GM23248 (cell line): Measurements from ENCODE around the gene GJB6. TPM values are rescaled to one million over a fixed set of nuclear protein-coding genes. Genes with fewer than 3 reads are reported as not detected.

ENCODE experiments used
- DNase-seq: peaks from one replicate; pipeline ENCODE4 v3.0.0-alpha.2; 2015
- H2AFZ ChIP-seq: fragments of 200-600 bp; sonication (generic); 2 replicates; pipeline ENCODE4 v1.6.1; 2016; ENCODE audit warnings: antibody characterized with exemption
- H3F3A ChIP-seq: fragments of 200-600 bp; sonication (generic); 2 replicates; pipeline ENCODE4 v1.6.1; 2016; ENCODE audit warnings: mild to moderate bottlenecking, antibody characterized with exemption, mixed run types; ENCODE audit not compliant: insufficient read depth
- H3K27ac ChIP-seq: fragments of 200-600 bp; sonication (generic); 2 replicates; pipeline ENCODE4 v1.5.1; 2016; ENCODE audit warnings: mild to moderate bottlenecking
- H3K27me3 ChIP-seq: fragments of 200-600 bp; sonication (generic); replicated peaks from 2 replicates; pipeline ENCODE4 v1.6.1; 2016; ENCODE audit warnings: mild to moderate bottlenecking; ENCODE audit not compliant: insufficient read depth
- H3K36me3 ChIP-seq: fragments of 200-600 bp; sonication (generic); 2 replicates; pipeline ENCODE4 v1.6.1; 2016; ENCODE audit warnings: low read depth, mild to moderate bottlenecking
- H3K4me1 ChIP-seq: fragments of 200-600 bp; sonication (generic); 2 replicates; pipeline ENCODE4 v1.6.1; 2016; ENCODE audit warnings: mild to moderate bottlenecking; ENCODE audit not compliant: insufficient read depth
- H3K4me2 ChIP-seq: fragments of 200-600 bp; sonication (generic); one replicate; pipeline ENCODE4 v1.6.1; 2016; ENCODE audit warnings: mild to moderate bottlenecking; ENCODE audit not compliant: unreplicated experiment
- H3K4me3 ChIP-seq: fragments of 200-600 bp; sonication (generic); 2 replicates; pipeline ENCODE4 v1.5.1; 2016; ENCODE audit warnings: mild to moderate bottlenecking
- H3K79me2 ChIP-seq: fragments of 200-600 bp; sonication (generic); 2 replicates; pipeline ENCODE4 v1.6.1; 2016; ENCODE audit warnings: mild to moderate bottlenecking; ENCODE audit not compliant: insufficient read depth
- H3K9ac ChIP-seq: fragments of 200-600 bp; sonication (generic); 2 replicates; pipeline ENCODE4 v1.6.1; 2016; ENCODE audit warnings: mild to moderate bottlenecking
- H3K9me2 ChIP-seq: fragments of 200-600 bp; sonication (generic); 2 replicates; pipeline ENCODE4 v1.6.1; 2016; ENCODE audit warnings: mixed run types, mild to moderate bottlenecking, moderate library complexity; ENCODE audit not compliant: insufficient read depth
- H3K9me3 ChIP-seq: fragments of 200-600 bp; sonication (generic); one replicate; pipeline ENCODE4 v1.6.1; 2017; ENCODE audit warnings: low read depth
- H4K20me1 ChIP-seq: fragments of 200-600 bp; sonication (generic); 2 replicates; pipeline ENCODE4 v1.6.0; 2016; ENCODE audit not compliant: insufficient read depth
- EZH2 ChIP-seq: fragments of 200-600 bp; sonication (generic); IDR thresholded peaks from 2 replicates; pipeline ENCODE4 v1.6.1; 2018; ENCODE audit warnings: antibody characterized with exemption, mild to moderate bottlenecking; ENCODE audit not compliant: insufficient read depth, poor library complexity, severe bottlenecking
- EZH2phosphoT487 ChIP-seq: fragments of 200-600 bp; sonication (generic); IDR thresholded peaks from 2 replicates; pipeline ENCODE4 v1.6.1; 2018; ENCODE audit warnings: antibody characterized with exemption, moderate library complexity, mild to moderate bottlenecking, low read depth; ENCODE audit not compliant: insufficient read depth
- WGBS, 2 experiments: methylation state at CpG; one replicate each; pipeline ENCODE4 v1.1.6; 2015 to 2017; ENCODE audit warnings: low lambda C conversion rate in 2 of 2, low coverage in 1 of 2; ENCODE audit errors: missing lambda C conversion rate in 2 of 2; 5-methylcytosine and 5-hydroxymethylcytosine counted together
- in situ Hi-C: fragments of 300-500 bp; cut with MboI; formaldehyde crosslinking; loops from 2 replicates; pipeline ENCODE4 v1.15.0; 2020
- polyA plus RNA-seq: library from polyadenylated mRNA; unstranded; fragments of >200 nt; fragmentation: Nextera tagmentation; extraction: Ambion mirVana; gene quantifications from 2 replicates; pipeline ENCODE4 v1.2.1, GENCODE V29; 2016
- total RNA-seq: library from RNA; depleted of rRNA; stranded (reverse); fragments of >200 nt; shearing (Covaris generic); gene quantifications from 2 replicates; pipeline ENCODE4 v1.2.3, GENCODE V29; 2014

The GJB6 gene
- total and polyA plus RNA-seq, 2 experiments from 2014 or later, result not detected

DNA sequence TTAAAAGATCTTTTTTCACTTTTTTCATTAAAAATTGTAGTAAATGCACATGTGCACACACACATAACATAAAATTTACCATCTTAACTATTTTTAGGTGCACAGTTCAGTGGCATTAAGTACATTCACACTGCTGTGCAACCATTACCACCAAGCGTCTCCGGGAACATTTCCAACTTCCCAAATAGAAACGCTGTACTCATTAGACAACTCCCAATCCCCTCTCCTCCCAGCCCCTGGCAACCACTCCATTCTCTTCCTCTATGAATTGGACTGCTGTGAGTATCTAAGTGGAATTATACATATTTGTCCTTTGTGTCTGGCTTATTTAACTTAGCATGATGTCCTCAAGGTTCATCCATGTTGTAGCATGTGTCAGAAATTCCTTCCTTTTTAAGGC lies 50.9 kb downstream of the GJB6 start:
- in situ Hi-C loops, result loop anchor here (25.0 kb wide), 2 partner anchors 506 to 656 kb away; no protein-coding TSS in a partner anchor
- Histone ChIP-seq H3K27ac (no peak overlapping the region), H3K4me2 (no peak overlapping the region), H3K9me2 (no peaks in the 10 kb centered on the region), H2AFZ (no peak overlapping the region), H3K79me2 (no peaks in the 10 kb centered on the region), H3F3A (no peaks in the 10 kb centered on the region), H3K4me1 (no peaks in the 10 kb centered on the region), H3K36me3 (no peaks in the 10 kb centered on the region), H3K4me3 (no peak overlapping the region), H3K9ac (no peak overlapping the region), H4K20me1 (no peaks in the 10 kb centered on the region), H3K9me3 (no peaks in the 10 kb centered on the region), H3K27me3 (peaks cover 10% of the 10 kb centered on the region; the same call in 1 of the 2 replicates)
- DNase-seq, result no peak
- 37 to 50% methylated on average over 3 of the region's 3 CpGs for WGBS, 2 experiments
- no peak for TF ChIP-seq EZH2
- no peak for TF ChIP-seq EZH2phosphoT487

DNA sequence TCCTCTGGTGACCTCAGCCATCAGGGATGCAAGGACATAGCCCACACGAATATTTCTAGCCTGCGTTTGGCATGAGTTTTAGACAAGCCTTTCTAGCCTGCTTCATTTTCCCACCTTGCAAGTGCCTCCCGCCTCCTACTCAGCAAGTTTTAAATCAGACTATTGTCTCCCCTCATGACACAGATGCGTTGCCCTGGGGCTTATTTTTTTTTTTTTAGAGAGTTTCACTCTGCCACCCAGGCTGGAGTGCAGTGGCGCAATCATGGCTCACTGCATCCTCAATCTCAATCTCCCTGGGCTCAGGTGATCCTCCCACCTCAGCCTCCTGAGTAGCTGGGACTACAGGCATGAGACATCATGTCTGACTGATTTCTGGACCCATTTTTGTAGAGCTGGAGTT lies 54.0 kb downstream of the GJB6 start:
- Histone ChIP-seq H3K9ac (no peak overlapping the region), H3K9me3 (no peaks in the 10 kb centered on the region), H3K36me3 (no peaks in the 10 kb centered on the region), H3K79me2 (no peaks in the 10 kb centered on the region), H3F3A (0 out of 2 replicates have a peak, but pooled peaks cover 11% of the 10 kb centered on the region), H3K4me1 (peaks cover 12% of the 10 kb centered on the region), H2AFZ (no peak overlapping the region), H4K20me1 (no peaks in the 10 kb centered on the region), H3K4me2 (no peak overlapping the region), H3K9me2 (no peaks in the 10 kb centered on the region), H3K27me3 (peaks cover 10% of the 10 kb centered on the region; the same call in 1 of the 2 replicates), H3K27ac (no peak overlapping the region), H3K4me3 (no peak overlapping the region)
- TF ChIP-seq EZH2 (no peak), EZH2phosphoT487 (no peak)
- DNase-seq, result peak; percentile 16
- in situ Hi-C loops, result loop anchor here (25.0 kb wide), 2 partner anchors 509 to 659 kb away; no protein-coding TSS in a partner anchor
- WGBS, 2 experiments, result 87% methylated on average over 5 of the region's 5 CpGs

DNA sequence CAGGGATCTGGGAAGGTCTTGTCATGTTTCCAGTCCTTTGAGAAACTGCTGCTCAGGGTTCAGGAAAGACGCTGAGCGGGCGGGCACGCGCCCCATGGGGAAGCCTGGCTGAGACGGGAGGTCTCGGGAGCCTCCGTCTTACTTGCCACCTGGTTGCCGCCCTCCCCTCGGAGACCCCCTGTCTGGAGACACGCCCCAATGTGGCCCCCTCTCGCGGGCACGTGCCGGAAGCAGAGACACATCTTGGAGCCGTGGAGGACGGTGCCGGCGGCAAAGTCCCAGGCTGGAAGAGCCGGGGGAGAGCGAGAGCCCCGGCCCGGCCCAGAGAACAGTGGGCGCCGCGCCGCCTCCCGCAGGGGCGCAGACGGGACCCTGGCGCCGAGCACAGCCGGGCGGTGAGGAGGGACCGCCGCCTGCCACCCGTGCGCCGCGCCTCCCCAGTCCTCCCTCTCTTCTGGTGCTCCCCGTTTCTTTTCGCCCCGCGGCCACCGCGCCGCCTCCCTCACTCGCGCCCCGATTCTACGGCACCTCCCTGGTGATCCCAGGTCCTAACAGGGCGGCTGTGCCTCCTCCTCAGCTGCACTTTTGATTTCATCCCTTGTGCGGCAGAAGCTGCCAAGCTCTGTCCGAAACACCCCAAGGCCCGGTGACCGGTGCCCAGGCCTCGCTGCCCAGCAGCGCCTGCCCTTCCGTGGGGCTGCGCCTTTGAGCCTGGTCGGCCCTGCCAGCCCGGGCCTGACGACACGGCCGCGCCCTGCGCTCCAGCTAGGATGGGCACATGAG lies 54.9 kb downstream of the GJB6 start:
- Histone ChIP-seq H3K4me1 (peaks cover 12% of the 10 kb centered on the region), H3K9me3 (no peaks in the 10 kb centered on the region), H3K4me3 (no peak overlapping the region), H3K36me3 (no peaks in the 10 kb centered on the region), H3K9me2 (no peaks in the 10 kb centered on the region), H3K9ac (no peak overlapping the region), H3K27me3 (peaks cover 10% of the 10 kb centered on the region; the same call in 1 of the 2 replicates), H3K79me2 (no peaks in the 10 kb centered on the region), H3F3A (0 out of 2 replicates have a peak, but pooled peaks cover 11% of the 10 kb centered on the region), H4K20me1 (no peaks in the 10 kb centered on the region), H3K4me2 (peak overlapping the region; percentile 14), H3K27ac (no peak overlapping the region), H2AFZ (no peak overlapping the region)
- in situ Hi-C loops, result loop anchor here (25.0 kb wide), 2 partner anchors 510 to 660 kb away; no protein-coding TSS in a partner anchor
- 66 to 70% methylated on average over 39 to 62 of the region's 67 CpGs for WGBS, 2 experiments
- DNase-seq, result no peak
- TF ChIP-seq EZH2 (no peak), EZH2phosphoT487 (no peak)

GRCh38 chr13:20175907-20176652 lies 56.0 kb downstream of the GJB6 start:
- Histone ChIP-seq H3K9me3 (no peaks in the 10 kb centered on the region), H3K4me1 (peaks cover 12% of the 10 kb centered on the region), H3K4me2 (no peak overlapping the region), H3K9ac (no peak overlapping the region), H3F3A (0 out of 2 replicates have a peak, but pooled peaks cover 11% of the 10 kb centered on the region), H3K36me3 (no peaks in the 10 kb centered on the region), H3K27ac (no peak overlapping the region), H3K79me2 (no peaks in the 10 kb centered on the region), H3K27me3 (peaks cover 6% of the 10 kb centered on the region; the same call in 1 of the 2 replicates), H4K20me1 (no peaks in the 10 kb centered on the region), H3K9me2 (no peaks in the 10 kb centered on the region), H3K4me3 (no peak overlapping the region), H2AFZ (no peak overlapping the region)
- 83 to 86% methylated on average over 14 of the region's 14 CpGs for WGBS, 2 experiments
- no peak for DNase-seq
- TF ChIP-seq EZH2phosphoT487, result no peak
- TF ChIP-seq EZH2, result no peak
- in situ Hi-C loops, result loop anchor here (25.0 kb wide), 2 partner anchors 511 to 661 kb away; no protein-coding TSS in a partner anchor
